ENCODE data around the gene DEAF1.
"Not testable (repeated sequence)": the region's sequence is repeated elsewhere in the genome, so short reads cannot be mapped to it uniquely, and the experiment has no call there.

Gene DEAF1

DNA sequence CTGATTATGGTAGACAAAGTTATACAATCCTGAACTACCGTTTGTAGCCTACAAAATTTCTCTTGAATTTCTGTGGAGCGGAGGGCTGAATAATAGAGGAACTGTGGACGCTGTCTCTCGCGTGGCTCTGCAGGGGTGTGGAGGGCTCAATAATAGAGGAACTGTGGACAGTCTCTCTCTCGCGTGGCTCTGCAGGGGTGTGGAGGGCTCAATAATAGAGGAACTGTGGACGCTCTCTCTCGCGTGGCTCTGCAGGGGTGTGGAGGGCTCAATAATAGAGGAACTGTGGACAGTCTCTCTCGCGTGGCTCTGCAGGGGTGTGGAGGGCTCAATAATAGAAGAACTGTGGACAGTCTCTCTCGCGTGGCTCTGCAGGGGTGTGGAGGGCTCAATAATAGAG lies 41.9 kb downstream of the DEAF1 start:
- peaks cover 14% of the 10 kb centered on the region for H3K36me3 Mint-ChIP-seq (ENCODE audit: insufficient read depth)
- not testable (repeated sequence) for ATAC-seq (replicated peaks); H3K4me3 Mint-ChIP-seq; DNase-seq; H3K27me3 Mint-ChIP-seq; H3K9me3 Mint-ChIP-seq; H3K27ac Mint-ChIP-seq; H3K4me1 Mint-ChIP-seq (ENCODE audit: low read depth in 2 of 2)

DNA sequence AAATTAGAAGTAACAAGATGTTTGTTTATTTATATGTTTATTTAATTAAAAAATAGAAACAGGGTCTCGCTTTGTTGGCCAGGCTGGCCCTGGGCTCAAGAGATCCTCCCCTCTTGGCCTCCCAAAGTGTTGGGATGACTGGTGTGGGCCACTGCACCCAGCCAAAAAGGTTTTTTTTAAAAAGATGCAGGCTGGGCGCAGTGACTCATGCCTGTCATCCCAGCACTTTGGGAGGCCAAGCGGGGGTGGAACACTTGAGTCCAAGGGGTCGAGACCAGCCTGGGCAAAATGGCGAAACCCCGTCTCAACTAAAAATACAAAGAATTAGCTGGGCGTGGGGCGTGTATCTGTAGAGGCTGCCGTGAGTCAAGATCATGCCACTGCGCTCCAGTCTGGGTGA lies 44.5 kb downstream of the DEAF1 start:
- Mint-ChIP-seq H3K4me1 (ENCODE audit: low read depth in 2 of 2) (no peaks in the 10 kb centered on the region), H3K27me3 (no peaks in the 10 kb centered on the region), H3K4me3 (no peak overlapping the region), H3K36me3 (ENCODE audit: insufficient read depth) (peaks cover 22% of the 10 kb centered on the region), H3K27ac (no peak overlapping the region), H3K9me3 (no peaks in the 10 kb centered on the region)
- no peak for ATAC-seq (replicated peaks)
- no peak for DNase-seq

DNA sequence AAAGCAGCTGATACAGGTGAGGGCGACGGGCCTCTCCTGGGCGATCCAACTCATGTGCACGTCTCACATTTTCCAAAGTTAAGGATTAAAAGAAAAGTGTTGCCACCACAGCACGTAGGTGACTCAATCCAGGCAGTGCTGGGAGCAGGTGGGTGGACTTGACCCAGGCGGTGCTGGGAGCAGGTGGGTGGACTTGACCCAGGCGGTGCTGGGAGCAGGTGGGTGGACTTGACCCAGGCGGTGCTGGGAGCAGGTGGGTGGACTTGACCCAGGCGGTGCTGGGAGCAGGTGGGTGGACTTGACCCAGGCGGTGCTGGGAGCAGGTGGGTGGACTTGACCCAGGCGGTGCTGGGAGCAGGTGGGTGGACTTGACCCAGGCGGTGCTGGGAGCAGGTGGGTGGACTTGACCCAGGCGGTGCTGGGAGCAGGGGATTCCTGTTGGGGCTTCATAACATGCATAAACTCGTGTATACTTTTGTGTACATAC lies 47.3 kb downstream of the DEAF1 start:
- H3K4me3 Mint-ChIP-seq; ATAC-seq (replicated peaks); H3K9me3 Mint-ChIP-seq; H3K4me1 Mint-ChIP-seq (ENCODE audit: low read depth in 2 of 2); H3K27ac Mint-ChIP-seq; H3K27me3 Mint-ChIP-seq; DNase-seq: not testable (repeated sequence)
- H3K36me3 Mint-ChIP-seq (ENCODE audit: insufficient read depth), result peaks cover 27% of the 10 kb centered on the region

DNA sequence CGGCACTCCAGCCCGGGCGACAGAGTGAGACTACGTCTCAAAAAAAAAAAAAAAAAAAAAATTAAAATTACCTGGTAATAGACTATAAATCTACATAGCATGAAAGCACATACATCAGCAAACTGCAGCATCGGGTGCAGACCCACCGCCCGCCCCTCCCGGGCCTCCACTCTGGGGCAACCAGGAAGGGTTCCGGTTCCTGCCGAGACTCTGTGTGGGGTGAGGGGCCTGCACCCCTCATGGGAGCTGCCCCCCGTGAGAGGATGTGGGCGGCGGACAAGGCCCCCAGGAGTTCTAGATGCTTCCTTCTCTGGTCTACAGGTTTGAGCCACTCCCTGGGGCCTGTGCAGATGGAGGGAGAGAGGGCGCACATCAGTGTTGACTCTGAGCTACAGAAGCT lies 48.8 kb downstream of the DEAF1 start:
- Mint-ChIP-seq H3K36me3 (ENCODE audit: insufficient read depth) (peaks cover 32% of the 10 kb centered on the region), H3K27me3 (no peaks in the 10 kb centered on the region), H3K4me3 (no peak overlapping the region), H3K9me3 (no peaks in the 10 kb centered on the region), H3K4me1 (ENCODE audit: low read depth in 2 of 2) (no peaks in the 10 kb centered on the region), H3K27ac (no peak overlapping the region)
- ATAC-seq (replicated peaks), result no peak
- no peak for DNase-seq

DNA sequence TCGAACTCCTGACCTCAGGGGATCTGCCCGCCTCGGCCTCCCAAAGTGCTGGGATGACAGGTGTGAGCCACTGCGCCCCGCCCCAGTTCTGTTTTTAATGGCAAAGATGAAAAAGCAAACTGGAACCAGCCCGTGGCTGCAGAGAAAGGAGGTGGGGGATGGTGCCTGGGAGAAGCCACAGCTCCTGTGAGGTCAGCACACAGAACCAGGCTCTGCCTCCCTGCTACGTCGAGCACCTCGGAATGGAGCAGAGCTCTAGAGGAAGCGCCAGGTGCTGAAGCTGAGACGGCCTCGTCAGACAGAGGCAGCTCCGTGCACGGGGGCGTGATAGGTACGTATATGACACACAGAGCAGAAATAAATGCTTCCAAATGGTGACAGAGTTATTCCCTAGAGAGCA lies 49.5 kb downstream of the DEAF1 start:
- Mint-ChIP-seq H3K27ac (no peak overlapping the region), H3K4me1 (ENCODE audit: low read depth in 2 of 2) (peaks cover 0 to 2% of the 10 kb centered on the region in 2 donors), H3K36me3 (ENCODE audit: insufficient read depth) (peaks cover 32% of the 10 kb centered on the region), H3K9me3 (no peaks in the 10 kb centered on the region), H3K27me3 (peaks cover 0 to 3% of the 10 kb centered on the region in 2 donors), H3K4me3 (no peak overlapping the region)
- no peak for DNase-seq
- no peak for ATAC-seq (replicated peaks)

DNA sequence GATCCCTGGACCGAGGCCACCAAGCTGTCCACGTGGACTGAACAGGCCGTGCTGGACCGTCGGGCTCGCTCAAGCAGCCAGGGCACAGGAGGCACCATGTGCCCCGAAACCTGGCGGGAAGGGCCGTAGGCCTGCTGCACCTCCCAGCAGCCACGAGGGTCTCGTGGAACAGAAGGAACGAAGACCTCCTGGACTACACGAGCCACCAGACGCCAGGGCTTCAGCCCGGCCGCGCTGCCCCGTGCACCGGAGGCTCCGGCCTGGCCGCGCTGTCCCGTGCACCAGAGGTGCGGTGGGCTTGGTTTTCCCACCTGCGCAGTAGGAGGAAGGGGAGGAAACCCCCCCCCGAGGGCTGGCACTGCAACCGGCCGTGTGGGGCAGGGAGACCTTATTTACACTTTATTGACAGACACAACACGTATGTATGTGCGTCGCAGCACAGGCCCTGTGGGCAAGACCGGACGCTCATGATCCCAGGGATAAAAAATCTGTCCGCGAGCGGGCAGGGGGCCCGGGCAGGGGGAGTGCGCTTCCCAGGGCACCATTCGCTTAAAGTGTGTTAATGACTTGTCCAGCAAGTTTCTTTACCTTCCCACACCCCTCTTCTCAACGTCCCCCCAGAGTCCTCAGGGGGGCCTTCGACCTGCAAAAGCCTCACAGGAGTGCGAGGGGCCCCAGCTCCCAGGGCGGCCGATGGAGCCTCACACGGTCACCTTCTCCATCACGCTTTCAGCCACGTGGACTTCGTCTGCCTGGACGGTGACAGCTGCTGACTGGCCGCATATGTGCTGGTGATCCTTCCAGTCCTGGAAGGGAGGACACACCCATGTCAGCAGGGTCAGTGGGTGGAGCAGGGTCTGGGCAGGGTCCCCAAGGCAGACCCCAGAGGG lies 50.9 kb downstream of the DEAF1 start:
- Mint-ChIP-seq H3K4me1 (ENCODE audit: low read depth in 2 of 2) (peaks cover 2 to 5% of the 10 kb centered on the region in 2 donors), H3K9me3 (no peaks in the 10 kb centered on the region), H3K4me3 (no peak overlapping the region), H3K27me3 (peaks cover 0 to 10% of the 10 kb centered on the region in 2 donors), H3K27ac (no peak overlapping the region), H3K36me3 (ENCODE audit: insufficient read depth) (peaks cover 25% of the 10 kb centered on the region)
- ATAC-seq (replicated peaks) (no peak), DNase-seq (no peak)

DNA sequence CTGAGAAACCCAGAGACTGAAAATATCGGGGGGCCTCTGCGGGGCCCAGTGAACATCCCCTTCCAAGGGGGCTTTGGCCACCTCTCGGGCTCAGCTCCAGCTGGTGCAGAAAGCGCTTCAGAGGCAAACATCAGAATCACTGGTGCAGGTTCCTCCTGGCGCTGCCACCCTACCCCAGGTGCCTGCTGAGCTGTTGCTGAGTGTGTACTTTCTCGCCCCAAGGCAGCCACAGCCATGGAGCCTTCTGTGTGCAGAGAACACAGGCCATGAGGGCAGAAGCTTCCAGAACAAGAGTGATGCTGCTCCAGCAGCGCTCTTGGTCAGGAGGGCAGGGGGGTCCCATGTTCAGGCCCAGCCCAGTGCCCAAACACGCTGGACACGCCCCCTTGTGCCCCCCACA lies 51.7 kb downstream of the DEAF1 start:
- Mint-ChIP-seq H3K4me3 (no peak overlapping the region), H3K4me1 (ENCODE audit: low read depth in 2 of 2) (peaks cover 6 to 10% of the 10 kb centered on the region in 2 donors), H3K9me3 (no peaks in the 10 kb centered on the region), H3K27me3 (peaks cover 6 to 15% of the 10 kb centered on the region in 2 donors), H3K27ac (peak overlapping the region in 1 of 2 donors; percentile 10), H3K36me3 (ENCODE audit: insufficient read depth) (peaks cover 24% of the 10 kb centered on the region)
- DNase-seq (no peak), ATAC-seq (replicated peaks) (no peak)

DNA sequence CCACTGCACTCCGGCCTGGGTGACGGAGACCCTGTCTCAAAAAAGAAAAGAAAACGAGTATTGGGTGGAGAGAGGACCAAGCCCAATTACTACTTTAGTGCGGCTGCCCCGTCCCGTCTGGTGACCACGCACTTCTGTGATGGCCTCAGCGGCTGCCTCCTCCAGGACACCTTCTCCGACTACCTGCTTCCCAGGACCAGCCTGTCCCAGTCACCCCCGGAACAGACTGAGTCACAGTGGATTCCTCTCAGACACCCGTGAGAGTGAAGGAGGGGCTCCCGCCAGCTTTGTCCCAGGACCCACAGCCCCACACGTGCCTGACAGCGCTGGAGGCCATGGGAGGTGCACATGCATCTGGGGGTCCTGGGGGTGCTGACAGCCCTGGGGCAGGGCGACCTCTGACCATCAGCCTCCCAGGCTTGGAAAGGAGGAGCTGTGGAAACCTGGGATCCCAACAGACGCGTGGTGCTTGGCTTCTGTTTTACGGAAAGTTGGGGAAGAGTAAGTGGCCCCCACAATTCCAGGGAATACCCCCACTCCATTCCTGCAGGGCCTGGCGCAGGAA lies 53.1 kb downstream of the DEAF1 start:
- Mint-ChIP-seq H3K27ac (no peak overlapping the region), H3K4me3 (no peak overlapping the region), H3K27me3 (peaks cover 13 to 27% of the 10 kb centered on the region in 2 donors), H3K9me3 (no peaks in the 10 kb centered on the region), H3K36me3 (ENCODE audit: insufficient read depth) (peaks cover 16% of the 10 kb centered on the region), H3K4me1 (ENCODE audit: low read depth in 2 of 2) (peaks cover 11 to 15% of the 10 kb centered on the region in 2 donors)
- no peak for ATAC-seq (replicated peaks)
- no peak for DNase-seq

DNA sequence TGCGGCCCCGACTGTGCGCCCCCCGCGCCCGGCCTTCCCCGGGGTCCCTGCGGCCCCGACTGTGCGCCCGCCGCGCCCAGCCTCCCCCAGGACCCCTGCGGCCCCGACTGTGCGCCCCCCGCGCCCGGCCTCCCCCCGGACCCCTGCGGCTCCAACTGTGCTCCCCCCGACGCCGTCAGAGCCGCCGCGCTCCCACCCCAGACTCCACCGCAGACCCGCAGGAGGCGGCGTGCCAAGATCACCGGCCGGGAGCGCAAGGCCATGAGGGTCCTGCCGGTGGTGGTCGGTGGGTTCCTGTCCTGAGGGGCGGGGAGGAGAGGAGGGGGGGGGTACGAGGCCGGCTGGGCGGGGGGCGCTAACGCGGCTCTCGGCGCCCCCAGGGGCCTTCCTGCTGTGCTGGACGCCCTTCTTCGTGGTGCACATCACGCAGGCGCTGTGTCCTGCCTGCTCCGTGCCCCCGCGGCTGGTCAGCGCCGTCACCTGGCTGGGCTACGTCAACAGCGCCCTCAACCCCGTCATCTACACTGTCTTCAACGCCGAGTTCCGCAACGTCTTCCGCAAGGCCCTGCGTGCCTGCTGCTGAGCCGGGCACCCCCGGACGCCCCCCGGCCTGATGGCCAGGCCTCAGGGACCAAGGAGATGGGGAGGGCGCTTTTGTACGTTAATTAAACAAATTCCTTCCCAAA lies 54.9 kb downstream of the DEAF1 start:
- peak overlapping the region; percentile 41 to 64 for H3K4me3 Mint-ChIP-seq
- H3K36me3 Mint-ChIP-seq (ENCODE audit: insufficient read depth), result peaks cover 9% of the 10 kb centered on the region
- DNase-seq (no peak), ATAC-seq (replicated peaks) (peak; percentile 27)
- no peaks in the 10 kb centered on the region for H3K9me3 Mint-ChIP-seq
- no peak overlapping the region for H3K27ac Mint-ChIP-seq
- H3K27me3 Mint-ChIP-seq, result peaks cover 13 to 38% of the 10 kb centered on the region in 2 donors
- peaks cover 11 to 15% of the 10 kb centered on the region in 2 donors for H3K4me1 Mint-ChIP-seq (ENCODE audit: low read depth in 2 of 2)

DNA sequence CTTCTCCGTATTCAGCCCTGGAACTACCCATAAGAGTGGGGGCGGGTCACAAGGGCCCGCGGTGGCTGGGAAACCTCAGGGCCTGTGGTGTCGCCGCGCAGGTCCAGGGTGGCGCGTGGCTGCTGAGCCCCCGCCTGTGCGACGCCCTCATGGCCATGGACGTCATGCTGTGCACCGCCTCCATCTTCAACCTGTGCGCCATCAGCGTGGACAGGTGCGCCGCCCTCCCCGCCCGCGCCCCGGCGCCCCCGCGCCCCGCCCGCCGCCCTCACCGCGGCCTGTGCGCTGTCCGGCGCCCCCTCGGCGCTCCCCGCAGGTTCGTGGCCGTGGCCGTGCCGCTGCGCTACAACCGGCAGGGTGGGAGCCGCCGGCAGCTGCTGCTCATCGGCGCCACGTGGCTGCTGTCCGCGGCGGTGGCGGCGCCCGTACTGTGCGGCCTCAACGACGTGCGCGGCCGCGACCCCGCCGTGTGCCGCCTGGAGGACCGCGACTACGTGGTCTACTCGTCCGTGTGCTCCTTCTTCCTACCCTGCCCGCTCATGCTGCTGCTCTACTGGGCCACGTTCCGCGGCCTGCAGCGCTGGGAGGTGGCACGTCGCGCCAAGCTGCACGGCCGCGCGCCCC lies 55.6 kb downstream of the DEAF1 start:
- ATAC-seq (replicated peaks) (peak; percentile 22), DNase-seq (no peak)
- H3K9me3 Mint-ChIP-seq, result no peaks in the 10 kb centered on the region
- H3K27me3 Mint-ChIP-seq, result peaks cover 13 to 38% of the 10 kb centered on the region in 2 donors
- H3K4me1 Mint-ChIP-seq (ENCODE audit: low read depth in 2 of 2), result peaks cover 11 to 15% of the 10 kb centered on the region in 2 donors
- no peak overlapping the region for H3K27ac Mint-ChIP-seq
- H3K36me3 Mint-ChIP-seq (ENCODE audit: insufficient read depth), result peaks cover 6% of the 10 kb centered on the region
- H3K4me3 Mint-ChIP-seq, result no peak overlapping the region

DNA sequence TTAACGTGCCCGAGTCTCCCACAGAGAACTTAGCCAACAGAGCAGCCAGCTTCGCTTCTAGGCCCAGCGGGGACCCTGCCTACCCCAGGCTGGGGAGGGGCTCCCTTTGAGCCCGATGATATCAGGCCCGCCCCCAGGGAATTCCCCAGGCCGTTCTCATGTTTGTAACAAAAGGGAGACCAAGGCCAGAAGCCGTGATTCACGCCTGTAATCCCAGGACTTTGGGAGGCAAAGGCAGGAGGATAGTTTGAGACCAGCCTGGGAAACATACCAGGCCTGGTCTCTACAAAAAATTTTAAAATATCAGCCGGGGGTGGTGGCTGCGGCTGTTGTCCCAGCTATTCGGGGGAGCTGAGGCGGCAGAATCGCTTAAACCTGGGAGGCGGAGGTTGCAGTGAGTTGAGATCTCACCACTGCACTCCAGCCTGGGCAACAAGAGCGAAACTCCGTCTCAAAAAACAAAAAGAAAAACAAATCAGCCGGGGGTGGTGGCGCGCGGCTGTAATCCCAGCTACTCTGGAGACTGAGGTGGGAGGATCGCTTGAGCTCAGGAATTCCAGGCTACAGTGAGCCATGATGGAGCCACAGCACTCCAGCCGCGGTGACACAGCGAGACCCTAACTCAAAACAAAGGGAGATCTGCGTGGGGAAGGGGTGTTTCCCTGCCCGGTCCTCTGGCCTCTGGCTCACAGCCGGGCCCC lies 56.2 kb downstream of the DEAF1 start:
- Mint-ChIP-seq H3K36me3 (ENCODE audit: insufficient read depth) (peaks cover 6% of the 10 kb centered on the region), H3K4me3 (peak overlapping the region in 1 of 2 donors; percentile 62), H3K9me3 (no peaks in the 10 kb centered on the region), H3K27me3 (peaks cover 13 to 38% of the 10 kb centered on the region in 2 donors), H3K4me1 (ENCODE audit: low read depth in 2 of 2) (peaks cover 11 to 15% of the 10 kb centered on the region in 2 donors), H3K27ac (peak overlapping the region in 1 of 2 donors; percentile 41)
- DNase-seq (no peak), ATAC-seq (replicated peaks) (no peak)

DNA sequence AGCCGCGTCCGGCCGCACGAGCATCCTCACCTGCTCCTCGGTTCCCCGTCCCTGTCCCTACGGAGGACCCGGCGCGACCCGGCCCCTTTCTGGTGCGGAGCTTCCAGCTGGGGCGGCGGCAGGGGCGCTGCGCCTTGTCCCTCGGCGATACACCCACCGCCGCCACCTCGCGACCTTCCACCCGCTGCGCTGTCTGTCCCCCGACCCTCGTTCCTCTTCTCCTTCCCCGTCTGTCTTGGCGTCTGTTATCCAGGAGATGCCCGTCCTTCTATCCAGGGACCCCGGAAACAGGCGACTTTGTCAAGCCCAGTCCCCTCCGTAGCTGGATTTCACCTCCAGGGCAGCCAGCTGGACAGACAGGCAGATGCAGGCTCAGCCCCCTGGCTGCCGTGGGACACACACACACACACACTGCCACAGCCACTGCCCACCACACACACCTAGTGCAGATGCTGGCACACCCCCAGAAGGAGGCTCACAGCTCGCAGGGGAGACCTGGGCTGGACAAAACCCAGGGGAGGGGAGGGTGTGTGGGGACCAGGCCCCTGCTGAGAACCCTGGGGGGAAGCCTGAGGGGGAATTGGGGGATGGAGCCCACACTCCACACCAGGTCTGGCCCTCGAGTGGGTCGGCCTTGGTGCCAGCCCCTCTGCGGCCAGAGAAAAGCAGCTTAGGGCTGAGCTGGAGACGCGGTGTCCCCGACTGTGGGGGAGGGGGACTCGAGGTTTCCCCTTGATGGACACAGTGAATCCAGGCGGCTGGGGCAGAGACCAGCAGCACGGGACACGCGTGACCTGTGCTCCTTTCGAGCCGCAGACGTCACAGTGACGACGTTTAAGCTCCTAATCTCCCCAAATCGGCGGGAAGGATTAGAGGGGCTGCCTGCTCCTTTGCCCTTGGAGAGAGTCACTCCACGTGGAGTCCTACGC lies 57.2 kb downstream of the DEAF1 start:
- peaks cover 6% of the 10 kb centered on the region for H3K36me3 Mint-ChIP-seq (ENCODE audit: insufficient read depth)
- ATAC-seq (replicated peaks), result no peak
- no peaks in the 10 kb centered on the region for H3K9me3 Mint-ChIP-seq
- no peak for DNase-seq
- H3K27me3 Mint-ChIP-seq, result peaks cover 13 to 38% of the 10 kb centered on the region in 2 donors
- H3K4me3 Mint-ChIP-seq, result peak overlapping the region; percentile 57 to 58
- peaks cover 11 to 15% of the 10 kb centered on the region in 2 donors for H3K4me1 Mint-ChIP-seq (ENCODE audit: low read depth in 2 of 2)
- H3K27ac Mint-ChIP-seq, result no peak overlapping the region
